Measurements from ENCODE around the gene HOXA9.

HOXA9 gene

GRCh38 chr7:27173956-27174873, 8.9 kb upstream of the HOXA9 start, which contains the start of gene HOXA10:
TSS of gene HOXA10 (minus strand) at chr7:27174320. CDS start at chr7:27174306, 14 bp downstream.
- Histone ChIP-seq H3K4me3 (ENCODE audit: low read depth, low read length) (peak within 1 kb of the TSS; percentile 76), H3K4me1 (ENCODE audit: control insufficient read depth, insufficient read depth, low read length) (peaks cover 10% of the 10 kb centered on the region), H3K27ac (ENCODE audit: extremely low read depth, low read depth, low read length) (peak within 1 kb of the TSS; percentile 100), H3K36me3 (ENCODE audit: control insufficient read depth in 2 of 2, insufficient read depth in 1 of 2, low read length in 2 of 2) (peaks cover 8% of the 10 kb centered on the region in 2 experiments), H3K9me3 (ENCODE audit: control insufficient read depth, insufficient read depth, low read depth, low read length) (no peaks in the 10 kb centered on the region)
- ChIA-PET CTCF (interaction anchor here (0.7 to 2.2 kb wide), 2 partner anchors 10 to 60 kb away, joined by 3 to 7 read pairs; partner anchors contain the start of gene HOXA11), POLR2A (interaction anchor here (1.1 to 11.2 kb wide), 10 partner anchors 8 to 1312 kb away, joined by 3 to 237 read pairs (median 4); partner anchors contain the start of genes HOXA11, HOXA13 and HOXA6)
- TF ChIP-seq ZNF302 (tag by site-specific recombination; IDR thresholded peaks at IDR 0.05; ENCODE audit: low read depth) (no peak), ZNF248 (tag by site-specific recombination; IDR thresholded peaks at IDR 0.05) (no peak), ZNF132 (tag by site-specific recombination; IDR thresholded peaks at IDR 0.05; ENCODE audit: borderline replicate concordance) (no peak), ZNF544 (tag by site-specific recombination; IDR thresholded peaks at IDR 0.05) (no peak), ZNF664 (tag by site-specific recombination; IDR thresholded peaks at IDR 0.05) (no peak), KLF8 (tag by site-specific recombination; IDR thresholded peaks at IDR 0.05) (peak; percentile 66; the same call in 1 of the 2 replicates), ZNF223 (tag by site-specific recombination; IDR thresholded peaks at IDR 0.05) (no peak), ZNF157 (tag by site-specific recombination; IDR thresholded peaks at IDR 0.05) (no peak), REPIN1 (tag by site-specific recombination; IDR thresholded peaks at IDR 0.05; ENCODE audit: low read depth) (no peak), ZNF146 (tag by site-specific recombination; IDR thresholded peaks at IDR 0.05) (no peak), ZNF610 (tag by site-specific recombination; IDR thresholded peaks at IDR 0.05; ENCODE audit: borderline replicate concordance) (no peak), ZNF837 (tag by site-specific recombination; IDR thresholded peaks at IDR 0.05) (no peak), ZNF692 (tag by site-specific recombination; IDR thresholded peaks at IDR 0.05) (no peak), ZBTB17 (tag by site-specific recombination; IDR thresholded peaks at IDR 0.05) (no peak), SP7 (tag by site-specific recombination; IDR thresholded peaks at IDR 0.05) (0 out of 2 replicates have a peak, but pooled peaks have one; percentile 12), ZNF16 (tag by site-specific recombination; IDR thresholded peaks at IDR 0.05; ENCODE audit: low read depth) (no peak), ZNF350 (tag by site-specific recombination; IDR thresholded peaks at IDR 0.05) (no peak), ZNF510 (tag by site-specific recombination; IDR thresholded peaks at IDR 0.05; ENCODE audit: insufficient replicate concordance) (no peak), SCRT2 (tag by site-specific recombination; IDR thresholded peaks at IDR 0.05) (peak; percentile 70), ZNF514 (tag by site-specific recombination; IDR thresholded peaks at IDR 0.05) (no peak), ZSCAN5A (tag by site-specific recombination; IDR thresholded peaks at IDR 0.05) (no peak), RBAK (tag by site-specific recombination; IDR thresholded peaks at IDR 0.05) (no peak), ZBTB1 (tag by site-specific recombination; IDR thresholded peaks at IDR 0.05) (no peak), ZNF843 (tag by site-specific recombination; IDR thresholded peaks at IDR 0.05) (no peak), ZNF645 (tag by site-specific recombination; IDR thresholded peaks at IDR 0.05) (no peak), ZBTB6 (tag by site-specific recombination; IDR thresholded peaks at IDR 0.05) (no peak), BCL11B (tag by site-specific recombination; IDR thresholded peaks at IDR 0.05; ENCODE audit: low read depth) (peak; percentile 46; the same call in 1 of the 2 replicates), ZNF629 (tag by site-specific recombination; IDR thresholded peaks at IDR 0.05) (0 out of 2 replicates have a peak, but pooled peaks have one; percentile 25), ZNF654 (tag by site-specific recombination; IDR thresholded peaks at IDR 0.05; ENCODE audit: low read depth) (no peak), ZNF112 (tag by site-specific recombination; IDR thresholded peaks at IDR 0.05) (no peak), ZNF701 (tag by site-specific recombination; IDR thresholded peaks at IDR 0.05) (no peak), ZNF354C (tag by site-specific recombination; IDR thresholded peaks at IDR 0.05; ENCODE audit: borderline replicate concordance, low read depth) (no peak), ZNF362 (tag by site-specific recombination; IDR thresholded peaks at IDR 0.05) (no peak)
